ENCODE data around the gene INO80. TPM values are rescaled to one million over a fixed set of nuclear protein-coding genes. Genes with fewer than 3 reads are reported as not detected.
A peak's percentile ranks its signal among the peaks of the same experiment; 100 is the strongest.

INO80 gene
- total RNA-seq, 2 donors from 2014 or later, result 14.8 to 17.5 TPM

DNA sequence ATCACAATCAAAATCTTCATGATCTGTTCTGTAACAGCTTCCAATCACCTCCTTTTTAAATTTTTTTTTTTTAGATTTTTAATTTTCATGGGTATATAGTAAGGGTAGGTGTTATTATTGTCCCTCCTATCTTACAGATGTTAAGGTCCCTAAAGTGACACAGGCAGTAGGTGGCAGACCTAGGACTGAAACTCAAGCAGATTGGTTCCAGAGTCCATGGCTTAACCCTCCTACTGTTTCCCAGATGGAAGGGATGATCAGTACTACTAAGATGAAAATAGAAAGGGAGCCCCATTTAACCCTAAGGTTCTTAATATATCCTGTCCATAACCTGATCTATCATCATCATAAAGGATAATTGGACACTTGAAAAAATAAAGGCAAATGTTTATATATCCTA, 105.7 kb downstream of the INO80 start:
- no peak overlapping the region for H3K4me3 Mint-ChIP-seq
- no peaks in the 10 kb centered on the region for H3K27me3 Mint-ChIP-seq (ENCODE audit: insufficient read depth)

DNA sequence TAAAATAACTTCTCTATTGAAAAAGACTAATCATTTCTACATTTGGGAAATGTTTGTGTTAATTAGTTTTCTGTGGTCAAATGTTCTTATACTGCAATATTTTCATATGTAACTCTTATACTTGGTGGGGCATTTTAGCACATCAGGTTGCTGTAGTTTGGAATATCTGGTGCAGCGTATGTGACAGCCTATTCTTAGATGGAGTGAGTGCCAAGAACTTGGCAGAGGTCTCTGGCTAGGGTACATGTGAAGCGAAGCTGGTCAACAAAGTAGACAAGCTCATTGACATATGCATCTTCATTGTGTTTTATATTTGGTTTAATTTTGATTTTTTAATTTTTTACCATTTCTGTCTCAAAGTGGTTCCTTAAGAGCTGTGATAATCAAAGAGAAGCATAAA, 109.6 kb downstream of the INO80 start:
- 86 to 98% methylated on average over 1 to 2 of the region's 2 CpGs for WGBS, 2 experiments (ENCODE audit: insufficient coverage in 1 of 2, insufficient read length in 1 of 2)
- TF ChIP-seq CTCF (conservative IDR thresholded peaks at IDR 0.05), result no peak
- Histone ChIP-seq H3K4me1 (ENCODE audit: control insufficient read depth, insufficient read depth, low read length) (no peaks in the 10 kb centered on the region), H3K36me3 (ENCODE audit: control insufficient read depth, insufficient read depth, low read length) (peaks cover 67% of the 10 kb centered on the region), H3K27ac (ENCODE audit: low read depth, low read length) (no peak overlapping the region), H3K4me3 (ENCODE audit: low read length) (no peak overlapping the region), H3K9me3 (ENCODE audit: control insufficient read depth, low read length) (no peaks in the 10 kb centered on the region), H3K27me3 (ENCODE audit: control insufficient read depth, insufficient read depth, low read length, poor library complexity, severe bottlenecking) (no peaks in the 10 kb centered on the region), H3K9ac (ENCODE audit: extremely low read depth, low read length, poor library complexity, severe bottlenecking) (no peak overlapping the region)
- H3K4me3 Mint-ChIP-seq, result no peak overlapping the region
- peaks cover 35% of the 10 kb centered on the region for H3K36me3 Mint-ChIP-seq (ENCODE audit: low read depth)
- H3K4me1 Mint-ChIP-seq, result no peaks in the 10 kb centered on the region
- H3K9me3 Mint-ChIP-seq, result no peaks in the 10 kb centered on the region
- no peak overlapping the region for H3K27ac Mint-ChIP-seq
- H3K27me3 Mint-ChIP-seq (ENCODE audit: insufficient read depth), result no peaks in the 10 kb centered on the region
- DNase-seq, result no peak

More for the DNA sequence above, 105.7 kb downstream of the INO80 start:
- Histone ChIP-seq H3K4me1 (ENCODE audit: control insufficient read depth, insufficient read depth, low read length) (no peaks in the 10 kb centered on the region), H3K9me3 (ENCODE audit: control insufficient read depth, low read length) (no peaks in the 10 kb centered on the region), H3K9ac (ENCODE audit: extremely low read depth, low read length, poor library complexity, severe bottlenecking) (no peak overlapping the region), H3K27ac (ENCODE audit: low read depth, low read length) (no peak overlapping the region), H3K36me3 (ENCODE audit: control insufficient read depth, insufficient read depth, low read length) (peaks cover 68% of the 10 kb centered on the region), H3K4me3 (ENCODE audit: low read length) (no peak overlapping the region), H3K27me3 (ENCODE audit: control insufficient read depth, insufficient read depth, low read length, poor library complexity, severe bottlenecking) (no peaks in the 10 kb centered on the region)
- Mint-ChIP-seq H3K36me3 (ENCODE audit: low read depth) (peaks cover 28% of the 10 kb centered on the region), H3K27ac (no peak overlapping the region), H3K9me3 (no peaks in the 10 kb centered on the region), H3K4me1 (no peaks in the 10 kb centered on the region)
- TF ChIP-seq CTCF (conservative IDR thresholded peaks at IDR 0.05), result peak; percentile 18
- no peak for DNase-seq

GRCh38 chr15:41004490-41004889, 111.6 kb downstream of the INO80 start:
- TF ChIP-seq CTCF (conservative IDR thresholded peaks at IDR 0.05), result no peak
- 93 to 100% methylated on average over 2 to 3 of the region's 3 CpGs for WGBS, 2 experiments (ENCODE audit: insufficient coverage in 1 of 2, insufficient read length in 1 of 2)
- no peaks in the 10 kb centered on the region for H3K9me3 Mint-ChIP-seq
- Histone ChIP-seq H3K4me1 (ENCODE audit: control insufficient read depth, insufficient read depth, low read length) (no peaks in the 10 kb centered on the region), H3K9ac (ENCODE audit: extremely low read depth, low read length, poor library complexity, severe bottlenecking) (no peak overlapping the region), H3K9me3 (ENCODE audit: control insufficient read depth, low read length) (no peaks in the 10 kb centered on the region), H3K27ac (ENCODE audit: low read depth, low read length) (no peak overlapping the region), H3K36me3 (ENCODE audit: control insufficient read depth, insufficient read depth, low read length) (peaks cover 82% of the 10 kb centered on the region), H3K4me3 (ENCODE audit: low read length) (no peak overlapping the region), H3K27me3 (ENCODE audit: control insufficient read depth, insufficient read depth, low read length, poor library complexity, severe bottlenecking) (no peaks in the 10 kb centered on the region)
- peaks cover 51% of the 10 kb centered on the region for H3K36me3 Mint-ChIP-seq (ENCODE audit: low read depth)
- no peak overlapping the region for H3K4me3 Mint-ChIP-seq
- DNase-seq, result no peak
- H3K27ac Mint-ChIP-seq, result no peak overlapping the region
- H3K4me1 Mint-ChIP-seq, result no peaks in the 10 kb centered on the region
- no peaks in the 10 kb centered on the region for H3K27me3 Mint-ChIP-seq (ENCODE audit: insufficient read depth)
